CD4-positive, alpha-beta T cell treated with Interleukin-17A for 1 hour (primary cell): Measurements from ENCODE around the gene ELF2.
"Not testable (repeated sequence)": the region's sequence is repeated elsewhere in the genome, so short reads cannot be mapped to it uniquely, and the experiment has no call there.

ENCODE experiments used
- DNase-seq: peaks from one replicate; pipeline ENCODE4 v3.0.0-alpha.2; 2020

The ELF2 gene

GRCh38 chr4:139177869-139178619 is 1.0 kb upstream of the ELF2 start:
- DNase-seq: peak; percentile 93

- DNase-seq: peak; percentile 79
These were observed 543 bp downstream of the ELF2 start for GRCh38 chr4:139176302-139177048.

GRCh38 chr4:139175646-139176301 is 1.2 kb downstream of the ELF2 start:
- DNase-seq: no peak

GRCh38 chr4:139171876-139172691 is 4.9 kb downstream of the ELF2 start:
- no peak for DNase-seq

GRCh38 chr4:139170932-139171331 is 6.1 kb downstream of the ELF2 start:
- no peak for DNase-seq

- DNase-seq: peak; percentile 17
These were observed 9.1 kb downstream of the ELF2 start for GRCh38 chr4:139167774-139168444.

GRCh38 chr4:139164731-139165130 is 12.3 kb downstream of the ELF2 start:
- DNase-seq: no peak

GRCh38 chr4:139163806-139164206 is 13.2 kb downstream of the ELF2 start:
- no peak for DNase-seq

GRCh38 chr4:139157977-139158376 is 19.0 kb downstream of the ELF2 start:
- DNase-seq: not testable (repeated sequence)

GRCh38 chr4:139154952-139155557 is 22.0 kb downstream of the ELF2 start:
- DNase-seq: no peak

- DNase-seq: no peak
These were observed 22.5 kb downstream of the ELF2 start for GRCh38 chr4:139154538-139154937.

GRCh38 chr4:139154134-139154421 is 22.9 kb downstream of the ELF2 start:
- DNase-seq: no peak

- DNase-seq: no peak
These were observed 23.4 kb downstream of the ELF2 start for GRCh38 chr4:139153411-139154133.

- DNase-seq: no peak
These were observed 24.8 kb downstream of the ELF2 start for GRCh38 chr4:139152249-139152648.

- DNase-seq: no peak
These were observed 29.9 kb downstream of the ELF2 start for GRCh38 chr4:139146926-139147629.

GRCh38 chr4:139145552-139145932 is 31.5 kb downstream of the ELF2 start:
- no peak for DNase-seq

- DNase-seq: no peak
These were observed 32.0 kb downstream of the ELF2 start for GRCh38 chr4:139144911-139145551.

- no peak for DNase-seq
These were observed 32.7 kb downstream of the ELF2 start for GRCh38 chr4:139144161-139144859.

- DNase-seq: no peak
These were observed 34.0 kb downstream of the ELF2 start for GRCh38 chr4:139142980-139143379.

- DNase-seq: no peak
These were observed 34.9 kb downstream of the ELF2 start for GRCh38 chr4:139142087-139142486.
